ENCODE data around the gene HARBI1.

HARBI1 gene

DNA sequence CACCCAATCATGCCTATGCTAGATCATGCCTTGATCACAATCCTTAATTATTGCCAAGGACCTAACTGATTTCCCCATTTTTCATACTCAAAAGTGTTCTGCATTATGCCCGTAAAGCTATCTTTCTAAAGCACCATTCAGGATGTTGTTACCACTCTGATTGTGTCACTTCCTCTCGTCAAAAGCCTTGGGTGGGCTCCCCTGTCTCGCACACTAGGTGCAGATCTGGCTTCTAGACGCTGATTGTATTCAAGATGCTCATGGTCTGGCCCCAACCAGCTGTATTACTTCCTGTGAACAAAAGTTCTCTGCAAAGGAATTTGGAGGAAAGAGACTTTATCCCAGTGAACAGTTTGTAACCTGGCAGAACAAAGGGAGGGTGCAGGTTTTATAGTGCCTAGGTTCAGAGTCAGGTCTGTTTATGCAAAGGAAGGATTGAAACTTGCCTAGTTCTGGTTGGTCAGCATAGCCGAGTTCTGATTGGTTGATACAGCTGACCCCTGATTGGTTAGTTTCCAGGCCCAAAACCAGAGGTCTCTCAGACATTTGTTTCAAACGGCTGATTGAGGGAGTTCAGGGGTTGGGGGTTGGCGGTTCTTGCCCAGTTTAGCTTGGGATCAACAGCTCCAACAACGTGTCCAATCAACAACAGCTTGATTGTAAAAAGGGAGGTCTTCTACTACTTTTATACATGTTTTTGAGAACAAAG is 25.8 kb upstream of the HARBI1 start:
- H3K4me3 ChIP-seq (ENCODE audit: low read depth, low read length): no peak overlapping the region
- TF ChIP-seq, protein P1, sequence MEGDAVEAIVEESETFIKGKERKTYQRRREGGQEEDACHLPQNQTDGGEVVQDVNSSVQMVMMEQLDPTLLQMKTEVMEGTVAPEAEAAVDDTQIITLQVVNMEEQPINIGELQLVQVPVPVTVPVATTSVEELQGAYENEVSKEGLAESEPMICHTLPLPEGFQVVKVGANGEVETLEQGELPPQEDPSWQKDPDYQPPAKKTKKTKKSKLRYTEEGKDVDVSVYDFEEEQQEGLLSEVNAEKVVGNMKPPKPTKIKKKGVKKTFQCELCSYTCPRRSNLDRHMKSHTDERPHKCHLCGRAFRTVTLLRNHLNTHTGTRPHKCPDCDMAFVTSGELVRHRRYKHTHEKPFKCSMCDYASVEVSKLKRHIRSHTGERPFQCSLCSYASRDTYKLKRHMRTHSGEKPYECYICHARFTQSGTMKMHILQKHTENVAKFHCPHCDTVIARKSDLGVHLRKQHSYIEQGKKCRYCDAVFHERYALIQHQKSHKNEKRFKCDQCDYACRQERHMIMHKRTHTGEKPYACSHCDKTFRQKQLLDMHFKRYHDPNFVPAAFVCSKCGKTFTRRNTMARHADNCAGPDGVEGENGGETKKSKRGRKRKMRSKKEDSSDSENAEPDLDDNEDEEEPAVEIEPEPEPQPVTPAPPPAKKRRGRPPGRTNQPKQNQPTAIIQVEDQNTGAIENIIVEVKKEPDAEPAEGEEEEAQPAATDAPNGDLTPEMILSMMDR (IDR thresholded peaks at IDR 0.05; ENCODE audit: low read depth, low read length): no peak

DNA sequence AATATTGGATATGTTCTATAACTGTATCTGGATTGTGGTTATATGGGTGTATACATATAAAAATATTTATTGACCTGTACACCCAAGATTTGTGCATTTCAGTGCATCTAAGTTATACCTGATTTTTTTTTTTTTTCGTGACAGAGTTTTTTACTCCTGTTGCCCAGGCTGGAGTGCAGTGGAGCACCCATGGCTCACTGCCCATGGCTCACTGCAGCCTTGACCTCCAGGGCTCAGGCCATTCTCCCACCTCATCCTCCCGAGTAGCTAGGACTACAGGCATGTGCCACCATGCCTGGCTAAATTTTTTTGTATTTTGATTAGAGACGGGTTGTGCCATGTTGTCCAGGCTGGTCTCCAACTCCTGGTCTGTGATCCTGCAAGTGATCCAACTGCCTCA is 24.6 kb upstream of the HARBI1 start:
- H3K4me3 ChIP-seq (ENCODE audit: low read depth, low read length): no peak overlapping the region
- TF ChIP-seq, protein P1 (IDR thresholded peaks at IDR 0.05; ENCODE audit: low read depth, low read length): no peak

- no peak overlapping the region for H3K4me3 ChIP-seq (ENCODE audit: low read depth, low read length)
- TF ChIP-seq, protein P1 (IDR thresholded peaks at IDR 0.05; ENCODE audit: low read depth, low read length): no peak
Measured at GRCh38 chr11:46640036-46640788, 23.2 kb upstream of the HARBI1 start.

DNA sequence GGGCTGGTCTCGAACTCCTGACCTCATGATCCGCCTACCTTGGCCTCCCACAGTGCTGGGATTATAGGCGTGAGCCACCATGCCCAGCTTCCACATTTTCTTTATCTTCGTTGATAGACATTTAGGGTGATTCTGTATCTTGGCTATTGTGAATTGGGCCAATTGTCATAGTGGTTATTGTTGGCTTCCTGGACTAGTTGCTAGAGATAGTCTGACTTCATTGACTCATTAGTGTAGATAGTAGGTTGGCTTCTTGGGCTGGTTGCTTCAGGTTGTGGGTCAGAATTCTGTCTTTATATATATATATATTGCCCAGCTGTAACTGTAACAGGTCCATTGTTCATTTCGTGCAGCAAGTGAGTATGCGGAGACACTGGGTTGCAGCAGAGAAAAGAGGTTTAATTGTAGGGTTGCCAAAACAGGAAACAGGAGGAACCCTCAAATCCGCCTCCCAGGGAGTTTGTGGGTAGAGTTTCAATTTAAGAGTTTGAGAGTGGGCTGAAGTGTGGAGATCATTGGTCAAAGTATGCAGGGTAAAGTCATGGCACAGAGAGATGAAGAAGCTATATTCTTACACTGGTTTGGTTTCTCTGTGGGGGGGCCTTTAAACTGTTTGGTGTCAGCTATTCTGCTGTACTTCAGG is 22.3 kb upstream of the HARBI1 start:
- no peak overlapping the region for H3K4me3 ChIP-seq (ENCODE audit: low read depth, low read length)
- TF ChIP-seq, protein P1 (IDR thresholded peaks at IDR 0.05; ENCODE audit: low read depth, low read length): no peak

- H3K4me3 ChIP-seq (ENCODE audit: low read depth, low read length): no peak overlapping the region
- TF ChIP-seq, protein P1 (IDR thresholded peaks at IDR 0.05; ENCODE audit: low read depth, low read length): no peak
Measured at GRCh38 chr11:46637546-46637945, 20.5 kb upstream of the HARBI1 start.

DNA sequence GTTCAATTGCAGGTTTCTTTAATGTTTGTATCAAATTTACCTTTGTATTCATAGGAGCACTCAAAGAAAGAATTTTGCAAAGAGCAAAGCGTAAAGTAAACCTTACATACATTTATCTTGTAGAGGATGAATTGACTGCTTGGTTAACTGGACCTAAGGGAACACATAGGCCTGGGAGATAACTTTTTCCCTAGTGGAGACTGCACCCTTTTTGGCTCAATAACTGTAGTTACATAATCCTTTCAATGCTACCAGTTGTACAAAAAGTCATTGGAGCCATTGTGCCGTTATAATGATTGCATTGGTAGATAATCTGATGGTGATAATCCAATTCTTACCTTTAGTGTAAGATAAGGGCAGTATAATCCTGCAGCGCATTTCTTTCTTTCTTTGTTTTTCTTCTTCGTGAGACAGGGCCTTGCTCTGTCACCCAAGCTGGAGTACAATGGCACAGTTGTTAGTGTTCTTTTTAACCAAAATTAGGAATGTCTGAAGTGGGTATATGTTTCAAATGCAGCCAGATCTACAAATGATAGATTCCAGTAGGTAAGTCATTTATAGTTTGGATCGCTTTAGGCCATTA is 18.6 kb upstream of the HARBI1 start:
- H3K4me3 ChIP-seq (ENCODE audit: low read depth, low read length): no peak overlapping the region
- TF ChIP-seq, protein P1 (IDR thresholded peaks at IDR 0.05; ENCODE audit: low read depth, low read length): no peak

Data from WI38 (cell line).